ENCODE results near the gene STX4.

DNA sequence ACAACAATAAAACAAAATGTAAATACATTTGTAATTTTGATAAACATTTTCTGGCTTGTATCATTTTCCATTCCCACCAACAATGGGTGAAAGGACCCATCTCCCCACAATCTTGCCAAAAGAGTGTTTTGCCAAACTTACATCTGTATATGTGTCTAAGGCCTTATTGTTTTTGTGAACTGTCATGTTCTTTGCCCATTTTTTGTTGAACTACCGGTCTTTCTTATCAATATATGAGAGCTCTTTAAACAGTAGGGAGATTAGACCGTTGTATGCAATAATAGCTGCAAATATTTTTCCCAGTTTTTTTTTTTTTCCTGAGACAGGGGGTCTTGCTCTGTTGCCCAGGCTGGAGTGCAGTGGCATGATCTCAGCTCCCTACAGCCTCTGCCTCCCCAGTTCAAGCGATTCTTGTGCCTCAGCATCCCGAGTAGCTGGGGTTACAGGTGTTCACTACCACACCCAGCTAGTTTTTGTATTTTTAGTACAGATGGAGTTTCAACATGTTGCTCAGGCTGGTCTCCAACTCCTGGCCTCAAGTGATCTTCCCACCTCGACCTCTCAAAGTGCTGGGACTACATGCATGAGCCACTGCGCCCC is 9.6 kb upstream of the STX4 start:
- TF ChIP-seq TOX (CRISPR knock-in tag; IDR thresholded peaks at IDR 0.05; ENCODE audit: borderline replicate concordance) (no peak), RARB (CRISPR knock-in tag; IDR thresholded peaks at IDR 0.05) (no peak), ZC3H10 (CRISPR knock-in tag; IDR thresholded peaks at IDR 0.05) (no peak), ZNF565 (CRISPR knock-in tag; conservative IDR thresholded peaks at IDR 0.05; ENCODE audit: low read depth) (no peak), ESRRG (CRISPR knock-in tag; IDR thresholded peaks at IDR 0.05) (no peak), BACH2 (CRISPR knock-in tag; IDR thresholded peaks at IDR 0.05; ENCODE audit: borderline replicate concordance) (no peak), ISL1 (CRISPR knock-in tag; IDR thresholded peaks at IDR 0.05) (no peak), OSR1 (CRISPR knock-in tag; IDR thresholded peaks at IDR 0.05) (no peak)
- TF ChIP-seq, protein P1, sequence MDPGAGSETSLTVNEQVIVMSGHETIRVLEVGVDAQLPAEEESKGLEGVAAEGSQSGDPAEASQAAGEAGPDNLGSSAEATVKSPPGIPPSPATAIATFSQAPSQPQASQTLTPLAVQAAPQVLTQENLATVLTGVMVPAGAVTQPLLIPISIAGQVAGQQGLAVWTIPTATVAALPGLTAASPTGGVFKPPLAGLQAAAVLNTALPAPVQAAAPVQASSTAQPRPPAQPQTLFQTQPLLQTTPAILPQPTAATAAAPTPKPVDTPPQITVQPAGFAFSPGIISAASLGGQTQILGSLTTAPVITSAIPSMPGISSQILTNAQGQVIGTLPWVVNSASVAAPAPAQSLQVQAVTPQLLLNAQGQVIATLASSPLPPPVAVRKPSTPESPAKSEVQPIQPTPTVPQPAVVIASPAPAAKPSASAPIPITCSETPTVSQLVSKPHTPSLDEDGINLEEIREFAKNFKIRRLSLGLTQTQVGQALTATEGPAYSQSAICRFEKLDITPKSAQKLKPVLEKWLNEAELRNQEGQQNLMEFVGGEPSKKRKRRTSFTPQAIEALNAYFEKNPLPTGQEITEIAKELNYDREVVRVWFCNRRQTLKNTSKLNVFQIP (CRISPR knock-in tag; IDR thresholded peaks at IDR 0.05; ENCODE audit: borderline replicate concordance, low read depth), result no peak
- TF ChIP-seq, protein P2, sequence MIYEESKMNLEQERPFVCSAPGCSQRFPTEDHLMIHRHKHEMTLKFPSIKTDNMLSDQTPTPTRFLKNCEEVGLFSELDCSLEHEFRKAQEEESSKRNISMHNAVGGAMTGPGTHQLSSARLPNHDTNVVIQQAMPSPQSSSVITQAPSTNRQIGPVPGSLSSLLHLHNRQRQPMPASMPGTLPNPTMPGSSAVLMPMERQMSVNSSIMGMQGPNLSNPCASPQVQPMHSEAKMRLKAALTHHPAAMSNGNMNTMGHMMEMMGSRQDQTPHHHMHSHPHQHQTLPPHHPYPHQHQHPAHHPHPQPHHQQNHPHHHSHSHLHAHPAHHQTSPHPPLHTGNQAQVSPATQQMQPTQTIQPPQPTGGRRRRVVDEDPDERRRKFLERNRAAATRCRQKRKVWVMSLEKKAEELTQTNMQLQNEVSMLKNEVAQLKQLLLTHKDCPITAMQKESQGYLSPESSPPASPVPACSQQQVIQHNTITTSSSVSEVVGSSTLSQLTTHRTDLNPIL (CRISPR knock-in tag; IDR thresholded peaks at IDR 0.05; ENCODE audit: low read depth), result no peak
- TF ChIP-seq, protein P3, sequence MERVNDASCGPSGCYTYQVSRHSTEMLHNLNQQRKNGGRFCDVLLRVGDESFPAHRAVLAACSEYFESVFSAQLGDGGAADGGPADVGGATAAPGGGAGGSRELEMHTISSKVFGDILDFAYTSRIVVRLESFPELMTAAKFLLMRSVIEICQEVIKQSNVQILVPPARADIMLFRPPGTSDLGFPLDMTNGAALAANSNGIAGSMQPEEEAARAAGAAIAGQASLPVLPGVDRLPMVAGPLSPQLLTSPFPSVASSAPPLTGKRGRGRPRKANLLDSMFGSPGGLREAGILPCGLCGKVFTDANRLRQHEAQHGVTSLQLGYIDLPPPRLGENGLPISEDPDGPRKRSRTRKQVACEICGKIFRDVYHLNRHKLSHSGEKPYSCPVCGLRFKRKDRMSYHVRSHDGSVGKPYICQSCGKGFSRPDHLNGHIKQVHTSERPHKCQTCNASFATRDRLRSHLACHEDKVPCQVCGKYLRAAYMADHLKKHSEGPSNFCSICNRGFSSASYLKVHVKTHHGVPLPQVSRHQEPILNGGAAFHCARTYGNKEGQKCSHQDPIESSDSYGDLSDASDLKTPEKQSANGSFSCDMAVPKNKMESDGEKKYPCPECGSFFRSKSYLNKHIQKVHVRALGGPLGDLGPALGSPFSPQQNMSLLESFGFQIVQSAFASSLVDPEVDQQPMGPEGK (CRISPR knock-in tag; IDR thresholded peaks at IDR 0.05; ENCODE audit: borderline replicate concordance), result no peak
